HG03558 (cell line): Measurements from ENCODE around the gene LZIC.
A peak's percentile ranks its signal among the peaks of the same experiment; 100 is the strongest.

Experiments
- ATAC-seq: cut with Tn5 transposase; IDR thresholded peaks from one replicate; pipeline ENCODE4 v1.9.1; 2021; ENCODE audit warnings: moderate number of reproducible peaks; ENCODE audit not compliant: unreplicated experiment; ENCODE audit errors: extremely low read depth

Gene LZIC

GRCh38 chr1:9910423-9911178, 32.6 kb downstream of the LZIC start:
- peak; percentile 67 for ATAC-seq

- peak; percentile 41 for ATAC-seq
Observed at GRCh38 chr1:9910076-9910422, 33.1 kb downstream of the LZIC start, which contains the start of gene CTNNBIP1. TSS of gene CTNNBIP1 (minus strand) at chr1:9910269. CDS start at chr1:9872064, 38,205 bp downstream.

GRCh38 chr1:9909234-9910046, 33.8 kb downstream of the LZIC start:
- ATAC-seq, result peak; percentile 5

- ATAC-seq, result no peak
Observed at GRCh38 chr1:9908871-9909233, 34.3 kb downstream of the LZIC start.

- ATAC-seq, result no peak
Observed at GRCh38 chr1:9907441-9907840, 35.8 kb downstream of the LZIC start.

GRCh38 chr1:9906466-9906865, 36.7 kb downstream of the LZIC start:
- no peak for ATAC-seq

GRCh38 chr1:9905010-9905409, 38.2 kb downstream of the LZIC start:
- ATAC-seq, result no peak

- no peak for ATAC-seq
Observed at GRCh38 chr1:9904596-9904995, 38.6 kb downstream of the LZIC start.

GRCh38 chr1:9903801-9904527, 39.2 kb downstream of the LZIC start:
- ATAC-seq, result no peak

GRCh38 chr1:9902060-9902452, 41.1 kb downstream of the LZIC start:
- no peak for ATAC-seq

- no peak for ATAC-seq
Observed at GRCh38 chr1:9901148-9902059, 41.8 kb downstream of the LZIC start.

- ATAC-seq, result no peak
Observed at GRCh38 chr1:9900142-9901043, 42.8 kb downstream of the LZIC start.

GRCh38 chr1:9894115-9894514, 49.1 kb downstream of the LZIC start:
- ATAC-seq, result no peak

- no peak for ATAC-seq
Observed at GRCh38 chr1:9892563-9893528, 50.3 kb downstream of the LZIC start.

- ATAC-seq, result no peak
Observed at GRCh38 chr1:9891207-9891606, 52.0 kb downstream of the LZIC start.

GRCh38 chr1:9890224-9890731, 52.9 kb downstream of the LZIC start:
- ATAC-seq, result no peak

- ATAC-seq, result no peak
Observed at GRCh38 chr1:9889411-9889810, 53.8 kb downstream of the LZIC start.

- ATAC-seq, result no peak
Observed at GRCh38 chr1:9888886-9889285, 54.3 kb downstream of the LZIC start.
